GM18867 (cell line): ENCODE data around the gene COL28A1.

Source experiments
- ATAC-seq: cut with Tn5 transposase; IDR thresholded peaks from one replicate; pipeline ENCODE4 v1.9.1; 2021; ENCODE audit warnings: mild to moderate bottlenecking, moderate library complexity; ENCODE audit not compliant: unreplicated experiment

The COL28A1 gene

DNA sequence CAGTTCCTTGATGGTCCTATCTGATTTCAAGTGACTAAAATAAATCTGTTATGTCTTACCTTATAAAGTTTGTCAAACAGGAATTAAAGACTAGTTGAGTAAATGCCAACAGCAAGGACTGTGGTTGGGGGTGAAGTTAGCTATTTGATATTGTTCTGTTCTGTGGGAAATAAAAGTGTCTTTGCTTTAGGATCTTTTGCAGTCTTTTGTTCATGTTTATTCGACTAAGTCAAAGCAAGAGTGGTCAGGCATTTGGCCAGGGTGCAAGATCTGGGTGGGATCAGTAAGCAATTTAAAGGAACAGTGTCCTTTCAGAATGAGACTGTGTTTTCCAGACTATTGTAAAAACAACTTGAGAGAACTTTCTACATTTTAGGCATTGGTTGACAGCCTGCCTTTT lies at the start of gene COL28A1:
Gene COL28A1 (minus strand): TSS at position 183 of the 400 bp plus-strand sequence. CDS start 2,998 bp downstream, outside the sequence.
- no peak for ATAC-seq

DNA sequence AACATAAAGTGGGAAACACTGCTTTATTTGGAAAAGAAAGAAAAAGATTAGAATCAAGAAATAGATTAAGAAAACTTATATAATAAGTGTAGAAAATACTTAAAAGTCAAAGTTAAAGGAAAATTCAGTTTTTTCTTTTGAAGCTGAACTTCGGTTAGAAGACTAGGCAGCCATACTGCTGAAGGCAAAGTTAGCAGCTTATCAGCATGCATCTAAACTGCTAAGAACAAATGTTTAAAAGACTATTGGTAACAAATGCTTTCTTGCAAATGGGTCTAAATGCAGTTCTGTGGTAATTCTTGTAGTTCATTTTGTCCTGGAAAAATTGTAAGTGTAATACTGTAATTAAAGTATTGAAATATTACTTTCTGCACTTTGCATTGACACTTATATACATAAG lies 49.0 kb upstream of the COL28A1 start:
- ATAC-seq = no peak

DNA sequence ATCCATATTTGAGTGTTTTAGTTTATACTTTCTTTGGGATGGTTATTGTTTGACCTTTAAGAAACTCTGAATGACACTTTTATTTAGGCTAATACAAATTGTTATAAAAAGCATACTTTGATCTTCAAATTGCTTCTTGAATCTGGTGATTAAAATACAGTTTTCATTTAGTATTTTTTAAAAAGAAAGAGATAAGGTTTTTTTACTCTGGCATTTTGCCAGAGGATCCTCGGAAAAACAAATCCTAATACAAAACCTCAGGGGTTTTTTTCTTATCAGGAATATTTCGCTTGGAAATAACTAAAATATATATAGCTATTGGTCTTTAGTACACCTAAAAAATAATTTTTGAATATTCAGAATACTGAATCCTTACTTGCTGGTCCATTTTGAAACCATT lies 48.1 kb upstream of the COL28A1 start:
- no peak for ATAC-seq

DNA sequence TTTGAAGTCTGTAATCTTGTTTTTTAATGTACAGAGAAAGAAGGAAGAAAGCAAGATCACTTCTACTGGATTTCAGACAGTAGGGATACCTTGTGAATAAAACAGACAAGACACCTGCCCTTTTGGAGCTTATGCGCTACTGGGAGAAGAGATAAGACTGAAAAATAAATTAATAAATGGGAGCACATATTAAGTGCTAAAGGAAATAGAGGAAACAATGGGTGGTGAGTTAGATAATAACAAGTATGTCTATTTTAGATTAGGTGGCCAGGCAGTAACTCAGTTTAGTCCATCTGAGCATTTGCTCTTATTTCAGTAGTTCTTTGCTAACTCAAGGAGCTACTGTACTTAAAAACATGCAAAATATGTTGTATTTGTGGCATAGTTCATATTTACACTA lies 46.9 kb upstream of the COL28A1 start:
- no peak for ATAC-seq

DNA sequence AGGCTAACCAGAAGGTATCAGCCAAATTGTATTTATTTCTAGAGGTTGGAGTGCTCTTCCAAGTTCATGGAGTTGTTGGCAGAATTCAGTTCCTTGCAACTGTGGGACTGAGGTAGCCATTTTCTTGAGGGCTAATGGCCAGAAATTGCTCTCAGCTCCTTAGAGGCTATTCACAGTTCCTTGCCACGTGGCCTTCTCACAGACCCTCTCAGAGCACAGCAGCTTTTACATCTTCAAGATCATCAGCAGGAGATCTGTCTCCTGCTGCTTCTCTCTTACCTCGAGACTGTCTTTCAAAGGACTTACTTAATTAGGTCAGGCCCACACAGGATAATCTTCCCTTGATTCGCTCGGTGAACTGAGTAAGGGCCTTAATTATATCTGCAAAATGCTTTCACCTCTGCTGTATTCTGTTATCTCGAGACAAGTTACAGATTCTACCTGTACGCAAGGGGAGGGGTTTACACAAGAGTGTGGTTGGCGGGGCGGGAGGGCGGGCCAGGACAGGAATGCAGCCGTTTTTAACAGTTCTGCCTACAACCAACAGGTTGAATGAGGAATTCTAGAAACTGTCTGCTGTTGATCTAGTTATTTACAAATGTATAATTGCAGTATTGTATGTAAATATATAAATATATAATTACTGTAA lies 46.0 kb upstream of the COL28A1 start:
- no peak for ATAC-seq

DNA sequence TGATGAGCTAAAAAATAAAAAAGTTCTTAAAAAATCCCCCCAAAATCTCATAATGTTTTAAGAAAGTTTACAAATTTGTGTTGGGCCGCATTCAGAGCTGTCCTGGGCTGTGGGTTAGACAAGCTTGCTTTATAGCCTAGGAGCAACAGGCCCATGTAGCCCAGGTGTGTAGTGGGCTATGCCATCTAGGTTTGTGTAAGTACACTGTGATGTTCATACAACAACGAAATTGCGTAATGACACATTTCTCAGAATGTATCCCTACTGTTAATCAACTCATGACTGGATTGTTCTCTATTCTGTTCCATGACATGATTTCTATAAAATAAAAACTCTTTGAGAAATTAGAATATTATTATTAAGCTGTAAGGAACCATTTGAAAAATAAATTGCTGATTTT lies 44.0 kb upstream of the COL28A1 start:
- ATAC-seq = no peak

DNA sequence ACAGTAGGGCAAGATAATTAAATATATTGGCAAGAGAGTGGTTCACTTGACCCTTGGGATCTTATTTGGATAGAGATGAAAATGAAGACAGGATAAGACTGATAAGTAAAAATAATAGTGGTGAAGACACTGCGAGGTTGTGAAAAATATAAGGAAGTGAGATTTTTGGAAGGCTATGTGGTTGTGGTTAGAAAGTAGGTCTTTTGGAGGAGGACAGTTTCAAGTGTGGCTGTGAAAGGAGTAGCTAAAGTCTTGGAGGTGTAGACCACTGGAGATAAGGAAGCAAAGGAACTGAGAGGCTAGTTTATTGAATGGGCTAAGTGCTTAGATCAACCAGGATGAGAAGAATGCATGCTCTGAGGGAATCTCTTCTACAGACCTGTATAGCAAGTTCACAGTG lies 42.2 kb upstream of the COL28A1 start:
- ATAC-seq = no peak

DNA sequence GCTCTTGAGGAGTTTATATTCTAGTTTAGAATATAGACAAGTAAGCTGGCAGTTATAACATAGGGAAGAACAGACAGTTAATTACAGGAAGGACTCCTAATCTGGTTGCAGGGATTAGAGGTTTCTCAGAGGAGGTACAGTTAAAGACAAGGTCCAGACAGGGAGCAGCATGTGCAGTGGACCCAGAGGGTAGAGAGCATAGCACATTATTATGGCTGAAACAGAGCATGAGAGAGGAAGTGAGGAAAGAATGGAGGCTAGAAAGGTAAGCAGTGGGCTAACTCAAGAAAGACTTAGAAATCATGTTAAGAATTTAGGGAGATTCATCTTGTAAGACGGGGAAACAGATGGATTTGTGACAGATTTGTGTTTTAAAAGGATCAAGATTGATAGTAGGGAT lies 40.7 kb upstream of the COL28A1 start:
- no peak for ATAC-seq

DNA sequence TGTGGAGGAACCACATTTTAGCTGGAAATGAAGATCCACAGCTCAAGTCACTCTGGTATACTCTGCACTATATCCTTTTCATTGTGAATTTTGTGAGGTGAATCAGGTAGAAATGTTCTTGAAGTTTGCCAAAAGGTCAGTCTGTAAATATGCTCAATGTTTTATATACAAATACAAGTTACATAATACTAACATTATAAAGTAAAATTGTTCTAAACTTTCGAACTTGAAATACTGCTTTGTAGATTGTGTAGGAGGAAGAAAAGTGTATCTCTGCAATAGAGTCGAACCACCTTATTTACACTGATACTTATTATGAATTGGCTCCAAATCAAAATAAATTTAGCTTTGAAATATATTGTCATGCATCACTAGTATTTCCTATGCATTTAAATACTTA lies 38.0 kb upstream of the COL28A1 start:
- no peak for ATAC-seq

DNA sequence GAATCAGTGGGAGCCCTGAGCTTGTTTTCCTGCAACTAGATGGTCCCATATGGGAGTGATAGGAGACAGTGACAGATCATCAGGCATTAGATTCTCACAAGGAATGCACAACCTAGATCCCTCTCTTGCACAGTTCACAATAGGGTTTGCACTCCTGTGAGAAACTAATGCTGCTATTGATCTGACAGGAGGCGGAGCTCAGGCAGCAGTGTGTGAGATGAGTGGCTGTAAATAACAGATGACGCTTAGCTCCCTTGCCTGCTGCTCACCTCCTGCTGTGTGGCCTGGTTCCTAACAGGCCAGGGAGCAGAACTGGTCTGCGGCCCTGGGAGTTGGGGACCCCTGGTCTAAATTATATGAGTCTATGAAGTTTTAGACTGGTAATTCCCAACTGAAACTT lies 34.9 kb upstream of the COL28A1 start:
- ATAC-seq = no peak

DNA sequence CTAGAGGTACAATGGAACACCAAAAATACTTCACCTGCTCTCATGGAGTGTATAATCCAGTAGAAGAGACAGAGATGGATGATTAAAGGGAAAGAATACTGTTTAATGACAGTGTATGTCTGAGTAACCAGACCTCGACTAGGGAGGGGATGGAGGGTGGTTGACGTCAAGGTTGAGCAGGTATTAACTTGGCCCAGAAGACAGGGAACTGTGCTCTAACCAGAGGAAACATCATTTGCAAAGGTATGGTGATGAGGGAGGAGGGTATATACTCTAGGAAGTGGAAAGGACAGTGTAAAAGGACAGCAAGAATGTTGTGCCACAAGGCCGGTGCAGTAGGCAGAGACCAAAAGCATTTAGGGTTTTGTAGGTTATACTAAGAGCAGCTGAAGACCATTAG lies 33.9 kb upstream of the COL28A1 start:
- no peak for ATAC-seq

DNA sequence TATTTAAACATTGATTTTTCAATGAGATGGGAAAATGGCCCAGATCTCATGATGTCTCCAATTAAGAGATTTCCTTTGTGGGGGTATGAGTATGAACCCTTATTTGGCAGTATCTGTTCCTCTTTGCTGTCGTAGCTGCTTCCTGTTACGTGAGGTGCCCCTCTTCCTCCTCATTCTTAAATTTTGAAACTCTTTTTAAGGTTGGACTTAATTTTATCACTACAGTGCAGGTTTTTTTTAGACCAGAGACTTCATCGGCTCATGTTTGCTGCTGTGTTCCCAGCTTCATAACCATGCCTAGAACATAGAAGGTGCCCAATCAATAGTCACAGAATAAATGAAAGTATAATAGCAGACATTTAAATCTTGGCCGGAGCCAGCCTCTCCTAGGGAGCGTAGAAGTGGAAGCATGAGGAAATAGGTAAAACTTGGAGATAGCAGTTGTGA lies 33.4 kb upstream of the COL28A1 start:
- ATAC-seq = peak; percentile 42

DNA sequence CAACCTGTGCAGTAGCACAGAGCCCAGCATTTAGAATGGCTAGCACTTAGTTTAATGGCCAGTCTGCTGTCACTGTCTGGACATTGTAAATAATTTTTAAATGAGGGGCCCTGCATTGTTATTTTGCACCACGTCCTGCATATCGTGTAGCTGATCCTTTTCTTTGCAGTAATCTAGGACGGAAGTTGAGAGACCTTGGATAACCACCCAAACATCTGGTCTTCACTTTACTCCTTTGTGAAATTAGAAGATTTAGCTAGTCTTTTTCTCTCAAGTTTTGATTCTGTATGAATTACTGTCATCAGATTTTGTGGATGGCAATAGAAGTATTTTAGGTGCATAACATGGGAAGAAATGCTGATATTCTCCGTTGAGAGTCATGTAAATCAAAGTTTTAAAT lies 32.9 kb upstream of the COL28A1 start:
- no peak for ATAC-seq

DNA sequence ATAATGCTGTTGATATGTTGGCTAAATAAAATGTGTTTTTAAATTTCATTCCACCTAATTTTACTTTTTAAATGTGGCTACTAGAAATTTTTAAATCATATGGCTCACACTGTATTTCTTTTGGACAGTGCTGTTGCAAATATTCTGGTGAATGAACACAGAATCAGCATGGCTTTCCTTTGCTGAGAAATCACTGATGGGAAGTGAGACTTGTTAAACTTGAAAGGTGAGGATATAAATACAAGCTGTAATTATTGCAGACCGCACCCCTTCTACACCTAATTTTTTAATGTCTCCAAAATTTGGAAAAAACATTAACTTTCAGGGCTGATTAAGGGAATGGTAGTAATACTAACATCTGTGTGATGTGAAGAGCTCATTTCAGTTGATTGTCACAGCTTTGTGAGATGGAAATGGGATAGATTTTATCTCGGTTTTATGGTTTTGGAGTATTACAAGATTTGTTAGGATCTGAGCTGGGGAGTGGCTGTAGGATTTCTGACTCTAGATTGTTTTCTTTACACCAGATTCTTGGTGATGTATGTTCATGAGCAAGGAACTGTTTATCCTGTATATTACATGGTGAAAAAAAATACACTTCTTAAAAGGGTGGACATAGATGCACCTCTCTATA lies 32.3 kb upstream of the COL28A1 start:
- ATAC-seq = no peak

DNA sequence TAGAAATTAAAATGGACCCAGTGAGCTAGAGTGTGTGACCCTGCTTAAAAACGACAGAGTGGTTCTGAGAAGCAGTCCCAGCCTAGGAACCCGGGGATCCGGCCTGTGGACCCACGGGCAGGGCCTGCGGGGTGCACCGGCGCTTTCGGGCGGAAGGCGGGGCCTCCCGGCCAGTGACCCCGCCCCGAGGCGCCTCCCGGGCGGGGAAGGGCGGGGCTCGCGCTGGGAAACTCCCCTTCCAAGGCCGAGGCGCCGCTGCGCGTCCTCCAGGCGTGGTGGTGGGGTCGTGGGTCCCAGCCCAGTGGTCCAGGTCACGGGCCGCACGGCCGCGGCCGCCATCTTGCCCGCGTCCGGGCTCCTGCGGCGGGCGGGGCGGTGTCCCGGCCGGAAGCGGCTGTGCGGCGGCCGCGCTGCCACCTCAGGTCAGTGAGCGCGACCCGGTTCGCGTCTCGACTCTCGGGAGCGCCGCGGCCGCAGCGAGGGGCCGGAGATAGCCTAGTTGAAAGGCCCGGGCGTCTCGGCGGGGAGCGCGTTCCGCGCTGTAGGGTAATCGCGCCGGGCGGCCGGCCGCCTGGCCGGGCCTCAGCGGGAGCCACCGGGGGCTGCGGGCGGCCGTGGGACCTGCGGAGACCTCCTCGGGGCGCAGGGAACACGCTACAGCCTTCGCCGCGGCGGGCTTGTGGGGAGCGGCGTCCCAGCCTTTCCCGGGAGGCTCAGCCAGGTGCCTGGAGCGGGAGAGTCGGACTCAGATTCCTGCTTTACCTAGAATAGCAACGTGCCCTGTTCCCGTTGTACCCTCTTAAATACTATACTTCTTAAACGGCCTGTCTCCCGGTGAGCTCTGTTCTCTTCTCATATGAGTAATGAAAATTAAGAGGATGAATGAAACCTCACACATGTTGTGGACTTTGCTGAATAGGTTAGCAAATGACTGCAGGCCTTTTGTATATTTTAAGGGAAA lies 31.3 kb upstream of the COL28A1 start, which contains the start of gene MIOS:
Gene MIOS (plus strand): TSS at position 234 of the 961 bp plus-strand sequence. CDS start 5,592 bp downstream, outside the sequence.
- ATAC-seq = peak; percentile 75

DNA sequence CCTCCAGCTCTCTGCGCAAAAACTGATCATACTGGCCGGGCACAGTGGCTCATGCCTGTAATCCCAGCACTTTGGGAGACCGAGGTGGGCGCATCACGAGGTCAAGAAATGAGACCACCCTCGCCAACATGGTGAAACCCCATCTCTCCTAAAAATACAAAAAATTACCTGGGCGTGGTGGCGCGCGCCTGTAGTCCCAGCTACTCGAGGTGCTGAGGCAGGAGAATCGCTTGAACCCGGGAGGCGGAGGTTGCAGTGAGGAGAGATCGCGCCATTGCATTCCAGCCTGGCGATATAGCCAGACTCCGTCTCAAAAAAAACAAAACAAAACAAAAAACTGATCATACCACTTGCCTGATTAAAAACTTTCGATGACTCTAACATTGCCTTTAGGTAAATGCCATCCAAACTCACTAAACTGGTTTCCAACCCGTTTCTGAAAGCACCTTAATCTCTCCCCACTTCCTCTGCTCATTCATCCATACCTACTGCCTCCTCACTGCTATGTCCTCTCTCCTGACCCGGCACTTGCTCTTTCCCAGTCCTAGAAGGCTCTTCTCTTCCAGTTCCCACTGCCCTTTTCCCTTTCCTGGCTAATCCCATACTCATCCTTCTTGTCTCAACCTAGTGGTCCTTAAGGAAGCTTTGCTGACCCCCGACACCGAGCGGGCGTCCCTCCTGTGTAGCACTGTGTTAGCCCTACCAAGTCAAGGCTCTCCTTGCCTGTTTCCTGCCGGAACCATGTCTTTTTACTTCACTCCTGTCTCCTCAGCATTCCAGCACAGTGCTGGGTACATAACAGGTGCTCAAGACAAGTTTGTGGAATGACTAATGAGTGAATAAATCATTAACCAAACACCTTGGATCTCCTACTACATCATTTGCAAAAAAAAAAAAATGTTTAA lies 30.3 kb upstream of the COL28A1 start:
- peak; percentile 15 for ATAC-seq

DNA sequence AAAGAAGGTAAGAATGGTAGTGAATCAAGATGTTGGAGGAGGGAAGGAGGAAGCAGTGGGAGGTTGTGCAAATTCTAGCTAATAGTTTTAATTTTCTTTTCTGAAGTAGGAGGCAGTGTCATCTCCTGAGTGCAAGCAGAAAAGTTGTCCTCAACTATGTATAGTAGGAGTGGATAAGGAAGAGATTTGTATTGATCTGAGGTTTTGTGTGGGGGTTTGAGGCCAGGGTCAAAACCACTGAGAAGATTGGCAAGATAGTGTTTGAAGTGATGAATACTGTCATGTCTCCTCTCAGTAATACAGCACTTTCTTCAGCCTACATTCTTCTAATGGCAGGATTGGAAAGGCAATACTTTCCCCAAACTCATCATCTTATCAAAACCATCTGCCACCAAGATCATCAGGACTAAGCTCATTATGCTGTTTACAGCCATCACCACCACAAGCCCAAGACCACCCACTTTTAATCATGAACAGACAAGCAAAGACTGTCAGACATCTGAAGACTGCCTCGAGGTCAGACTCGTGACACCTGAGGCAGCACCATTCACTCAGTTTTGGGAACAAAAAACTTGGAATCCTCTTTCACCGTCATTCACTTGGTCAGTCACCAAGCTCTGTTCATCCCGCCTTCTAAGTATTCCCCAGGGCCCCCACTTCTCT lies 29.5 kb upstream of the COL28A1 start:
- ATAC-seq = no peak

DNA sequence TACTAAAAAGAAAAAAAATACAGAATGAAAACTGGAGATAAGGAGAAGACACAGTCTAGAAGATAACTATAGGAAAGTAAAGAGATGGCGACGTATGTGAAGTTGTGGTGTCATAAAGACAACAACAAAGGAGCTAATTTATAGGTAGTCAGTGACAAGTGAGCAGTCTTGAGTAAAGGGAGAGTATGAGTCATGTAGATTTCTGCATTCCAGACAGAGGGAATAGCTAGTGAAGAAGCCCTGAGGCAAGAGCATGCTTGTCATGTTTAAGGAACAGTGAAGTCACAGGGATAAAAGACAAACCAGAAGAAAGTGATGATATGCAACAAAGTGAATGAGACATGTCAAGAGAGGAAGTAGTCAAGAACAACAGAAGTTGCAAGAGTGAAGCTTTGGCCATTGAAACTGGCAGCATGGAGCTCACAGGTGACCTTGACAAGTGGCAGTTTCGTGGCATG lies 28.7 kb upstream of the COL28A1 start:
- ATAC-seq = no peak

DNA sequence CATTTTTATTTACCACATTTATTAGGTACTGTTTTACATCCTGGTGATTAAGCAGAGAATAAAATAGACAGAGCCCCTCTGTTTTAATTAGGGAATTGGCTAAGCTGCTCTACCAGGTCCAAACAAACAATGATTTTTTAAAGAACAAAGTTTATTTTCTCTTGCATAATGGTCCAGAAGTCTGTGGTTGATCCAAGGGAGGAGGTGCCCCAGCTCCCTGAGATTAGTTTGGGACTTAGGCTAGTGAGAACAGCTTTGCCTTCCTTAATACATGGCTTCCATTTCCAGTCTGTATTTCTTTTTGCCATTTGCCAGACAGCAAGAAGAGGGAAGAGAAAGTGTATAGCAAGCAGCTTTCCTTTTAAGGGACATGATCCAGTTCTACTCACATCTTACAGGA lies 28.1 kb upstream of the COL28A1 start:
- ATAC-seq = no peak

DNA sequence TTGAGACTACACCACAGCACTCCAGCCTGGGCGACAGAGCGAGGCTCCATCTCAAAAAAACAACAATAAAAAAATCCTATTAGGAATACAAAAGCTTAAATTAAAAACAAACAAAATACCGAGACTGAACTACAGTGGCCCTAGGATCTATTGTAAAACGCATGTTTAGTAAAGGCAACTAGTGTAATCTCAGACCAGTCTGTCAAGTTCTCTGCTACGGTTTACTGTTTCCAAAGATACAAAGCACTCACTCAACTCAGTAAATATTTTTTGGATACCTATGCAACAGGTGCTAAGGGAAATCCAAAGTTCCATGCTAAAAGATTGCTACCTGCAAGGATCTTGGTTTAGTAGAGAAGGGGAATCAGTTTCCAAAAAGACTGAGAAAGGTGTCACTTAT lies 27.6 kb upstream of the COL28A1 start:
- no peak for ATAC-seq
